Activated CD8-positive, alpha-beta memory T cell treated with anti-CD3 and anti-CD28 coated beads for 1 hour (primary cell): ENCODE measurements around the gene TTLL5.

Source experiments
- DNase-seq, 2 donors: peaks; one replicate each; pipeline ENCODE4 v3.0.0-alpha.2; 2020; ENCODE audit warnings: low read depth in 1 of 2; ENCODE audit errors: extremely low read depth in 1 of 2

The TTLL5 gene

GRCh38 chr14:75700295-75700694 is 39.2 kb downstream of the TTLL5 start:
- no peak for DNase-seq

GRCh38 chr14:75702122-75702521 is 41.1 kb downstream of the TTLL5 start:
- DNase-seq, result no peak

- no peak for DNase-seq
Measured at GRCh38 chr14:75702616-75703261, 41.7 kb downstream of the TTLL5 start.

GRCh38 chr14:75703467-75703866 is 42.4 kb downstream of the TTLL5 start:
- DNase-seq, result no peak

GRCh38 chr14:75705014-75705413 is 44.0 kb downstream of the TTLL5 start:
- no peak for DNase-seq

- DNase-seq, result peak; percentile 22 to 27
Measured at GRCh38 chr14:75709207-75709812, 48.3 kb downstream of the TTLL5 start.

- no peak for DNase-seq
Measured at GRCh38 chr14:75711105-75711795, 50.2 kb downstream of the TTLL5 start.

- DNase-seq, result no peak
Measured at GRCh38 chr14:75711796-75712211, 50.8 kb downstream of the TTLL5 start.

GRCh38 chr14:75714991-75715390 is 53.9 kb downstream of the TTLL5 start:
- DNase-seq, result no peak

- no peak for DNase-seq
Measured at GRCh38 chr14:75715926-75716780, 55.1 kb downstream of the TTLL5 start.

- no peak for DNase-seq
Measured at GRCh38 chr14:75717729-75718128, 56.7 kb downstream of the TTLL5 start.

GRCh38 chr14:75718199-75718598 is 57.2 kb downstream of the TTLL5 start:
- no peak for DNase-seq

GRCh38 chr14:75720116-75720515 is 59.1 kb downstream of the TTLL5 start:
- no peak for DNase-seq

GRCh38 chr14:75720842-75721498 is 59.9 kb downstream of the TTLL5 start:
- no peak for DNase-seq

GRCh38 chr14:75723716-75724115 is 62.7 kb downstream of the TTLL5 start:
- DNase-seq, result no peak

- DNase-seq, result no peak
Measured at GRCh38 chr14:75724414-75725204, 63.6 kb downstream of the TTLL5 start.

- no peak for DNase-seq
Measured at GRCh38 chr14:75725481-75725880, 64.4 kb downstream of the TTLL5 start.

- DNase-seq, result no peak
Measured at GRCh38 chr14:75726321-75726720, 65.3 kb downstream of the TTLL5 start.

GRCh38 chr14:75727124-75727523 is 66.1 kb downstream of the TTLL5 start:
- DNase-seq, result no peak

GRCh38 chr14:75732888-75733287 is 71.8 kb downstream of the TTLL5 start:
- DNase-seq, result no peak
